Adrenal gland (tissue), 12 donors: Measurements from ENCODE around the gene CENPM. TPM values are rescaled to one million over a fixed set of nuclear protein-coding genes. Genes with fewer than 3 reads are reported as not detected.

ENCODE experiments used
- DNase-seq, 7 donors: peaks; one replicate each; pipeline ENCODE4 v3.0.0-alpha.2; 2019 to 2020
- H3K27ac ChIP-seq, 5 donors: fragments of 200-600 bp; sonication (generic) in 4 of 5; 1 replicate in 3 of 5; 2 replicates in 2 of 5; pipeline versions ENCODE4 v1.5.1 to v1.8.0; 2016 to 2020; ENCODE audit warnings: mild to moderate bottlenecking in 1 of 5
- H3K27me3 ChIP-seq: fragments of 200-600 bp; 2 replicates; pipeline ENCODE4 v1.8.0; 2021
- H3K36me3 ChIP-seq, 2 donors: fragments of 200-600 bp; replicated peaks in 1 of 2; 1 replicate in 1 of 2; 2 replicates in 1 of 2; pipeline versions ENCODE4 v1.5.1 to v1.8.0; 2018 to 2022
- H3K4me1 ChIP-seq, 2 donors: fragments of 200-600 bp; replicated peaks in 1 of 2; 1 replicate in 1 of 2; 2 replicates in 1 of 2; pipeline versions ENCODE4 v1.5.1 to v1.8.0; 2018 to 2021
- H3K4me3 ChIP-seq, 4 donors: fragments of 200-600 bp; sonication (generic) in 3 of 4; one replicate each; pipeline ENCODE4 v1.5.1; 2016 to 2018
- H3K9me3 ChIP-seq, 3 donors: fragments of 200-600 bp; sonication (generic) in 1 of 3; replicated peaks in 1 of 3; 1 replicate in 2 of 3; 2 replicates in 1 of 3; pipeline versions ENCODE4 v1.5.1 to v1.8.0; 2016 to 2021
- CTCF ChIP-seq, 6 experiments: fragments of 450-650 bp in 4 of 6; fragments of 200-600 bp in 2 of 6; sonication (generic) in 1 of 6; IDR thresholded peaks; 1 replicate in 5 of 6; 2 replicates in 1 of 6; pipeline versions ENCODE4 v1.5.1 to v1.8.0; 2016 to 2021; ENCODE audit warnings: antibody characterized with exemption in 6 of 6, mild to moderate bottlenecking in 2 of 6, moderate library complexity in 1 of 6
- POLR2A ChIP-seq, 2 donors: fragments of 450-650 bp; IDR thresholded peaks; one replicate each; pipeline ENCODE4 v1.6.1; 2017; ENCODE audit warnings: antibody characterized with exemption in 2 of 2, mild to moderate bottlenecking in 2 of 2, moderate library complexity in 1 of 2
- WGBS, 4 donors: extraction: QIAGEN DNeasy Blood & Tissue Kit in 2 of 4; methylation state at CpG; one replicate each; pipeline versions ENCODE4 v1.1.5 to v1.1.7; 2013 to 2017; 5-methylcytosine and 5-hydroxymethylcytosine counted together
- intact Hi-C, 2 donors: fragments of 100-400 bp; cut with DNase I; formaldehyde crosslinking; loops; one replicate each; pipeline versions ENCODE4 v1.14.1 to v1.15.0; 2022 to 2023
- polyA plus RNA-seq, 3 donors: library from polyadenylated mRNA; stranded (reverse); fragments of 200-250 nt in 2 of 3; fragments of 350-450 nt in 1 of 3; fragmentation: Illumina TruSeq in 1 of 3; extraction: RNeasy Lipid Tissue Mini Kit (QIAGEN cat#74804) in 1 of 3; gene quantifications; one replicate each; pipeline ENCODE4 v1.2.3, GENCODE V29; 2013 to 2014
- total RNA-seq, 9 donors: library from RNA; depleted of rRNA in 4 of 9; stranded (reverse); fragments of >200 nt in 4 of 9; fragments of 120-200 nt in 1 of 9; fragmentation: NEBNext Ultra II Directional in 1 of 9; extraction: Animal tissue kit (Norgen Biotek cat#: 25700) in 1 of 9; gene quantifications; one replicate each; pipeline versions ENCODE4 v1.1.0 to v1.2.4, GENCODE V29; 2013 to 2023
- donor health status: healthy with polysubstance abuse.
- donor health status: Bipolar disorder and iron deficiency.
- donor health status: DM: yes; HTN: yes; CAD: no.
- donor health status: DM: no; HTN: no; CAD: no.
- donor health status: DM: no; HTN: no; CAD: no.
- donor health status: DM: yes; HTN: yes; CAD: no.

The CENPM gene
- total and polyA plus RNA-seq, 12 donors, result 0.88 to 9.2 (median 1.7) TPM; not detected in 1

GRCh38 chr22:41991111-41991510, 44.2 kb upstream of the CENPM start:
- Histone ChIP-seq H3K27ac (no peak overlapping the region), H3K27me3 (no peaks in the 10 kb centered on the region), H3K36me3 (no peaks in the 10 kb centered on the region), H3K9me3 (no peaks in the 10 kb centered on the region), H3K4me1 (no peaks in the 10 kb centered on the region), H3K4me3 (no peak overlapping the region)
- TF ChIP-seq CTCF (IDR thresholded peaks at IDR 0.05), result no peak
- TF ChIP-seq POLR2A (IDR thresholded peaks at IDR 0.05), result no peak
- peak in 2 of 7 donors; percentile 7 to 35 for DNase-seq
- intact Hi-C loops, result no loop called here
- 84 to 89% (median 88%) methylated on average over 7 of the region's 7 CpGs for WGBS, 4 donors

GRCh38 chr22:41989246-41989645, 42.3 kb upstream of the CENPM start:
- Histone ChIP-seq H3K27ac (no peak overlapping the region), H3K27me3 (no peaks in the 10 kb centered on the region), H3K4me1 (no peaks in the 10 kb centered on the region), H3K9me3 (no peaks in the 10 kb centered on the region), H3K36me3 (no peaks in the 10 kb centered on the region), H3K4me3 (no peak overlapping the region)
- peak in 1 of 7 donors; percentile 21 for DNase-seq
- WGBS, 4 donors, result 79 to 93% (median 83%) methylated on average over 4 of the region's 4 CpGs
- intact Hi-C loops, result no loop called here
- TF ChIP-seq POLR2A (IDR thresholded peaks at IDR 0.05) (no peak), CTCF (IDR thresholded peaks at IDR 0.05) (no peak)

- no peaks in the 10 kb centered on the region for H3K9me3 ChIP-seq
- TF ChIP-seq CTCF (IDR thresholded peaks at IDR 0.05) (no peak), POLR2A (IDR thresholded peaks at IDR 0.05) (no peak)
- no peaks in the 10 kb centered on the region for H3K4me1 ChIP-seq
- H3K27me3 ChIP-seq, result no peaks in the 10 kb centered on the region
- H3K36me3 ChIP-seq, result no peaks in the 10 kb centered on the region
- no peak for DNase-seq
- intact Hi-C loops, result no loop called here
- no peak overlapping the region for H3K4me3 ChIP-seq
- H3K27ac ChIP-seq, result no peak overlapping the region
- WGBS, 4 donors, result 93 to 100% (median 95%) methylated on average over 1 to 5 of the region's 5 CpGs
Measured at GRCh38 chr22:41987276-41987675, 40.3 kb upstream of the CENPM start.

- H3K4me1 ChIP-seq, result no peaks in the 10 kb centered on the region
- intact Hi-C loops, result no loop called here
- H3K4me3 ChIP-seq, result no peak overlapping the region
- WGBS, 4 donors, result 70 to 77% (median 75%) methylated on average over 6 of the region's 6 CpGs
- peak in 1 of 7 donors; percentile 30 for DNase-seq
- no peak overlapping the region for H3K27ac ChIP-seq
- TF ChIP-seq CTCF (IDR thresholded peaks at IDR 0.05), result no peak
- no peak for TF ChIP-seq POLR2A (IDR thresholded peaks at IDR 0.05)
- H3K27me3 ChIP-seq, result no peaks in the 10 kb centered on the region
- no peaks in the 10 kb centered on the region for H3K36me3 ChIP-seq
- no peaks in the 10 kb centered on the region for H3K9me3 ChIP-seq
Measured at GRCh38 chr22:41983513-41984405, 36.8 kb upstream of the CENPM start.
